Loucy (cell line): ENCODE measurements around the gene TFDP1.

Source experiments
- H2AFZ ChIP-seq: fragments of 200-600 bp; sonication (generic); 2 replicates; pipeline ENCODE4 v1.6.0; 2016; ENCODE audit warnings: antibody characterized with exemption, mild to moderate bottlenecking, low read length, moderate library complexity
- H3F3A ChIP-seq: fragments of 200-600 bp; 2 replicates; pipeline ENCODE4 v1.6.0; 2016; ENCODE audit warnings: antibody characterized with exemption, low read depth, mild to moderate bottlenecking
- H3K27me3 ChIP-seq: fragments of 200-600 bp; sonication (generic); 2 replicates; pipeline ENCODE4 v1.6.1; 2014; ENCODE audit warnings: low read length, mild to moderate bottlenecking; ENCODE audit not compliant: insufficient read depth, poor library complexity, severe bottlenecking
- H3K36me3 ChIP-seq: fragments of 200-600 bp; sonication (generic); 2 replicates; pipeline ENCODE4 v1.6.1; 2016; ENCODE audit warnings: low read length; ENCODE audit not compliant: insufficient read depth
- H3K4me1 ChIP-seq: fragments of 200-600 bp; sonication (generic); 2 replicates; pipeline ENCODE4 v1.5.1; 2014; ENCODE audit warnings: low read length, mild to moderate bottlenecking; ENCODE audit not compliant: insufficient read depth, poor library complexity, severe bottlenecking
- H3K4me2 ChIP-seq: fragments of 200-600 bp; sonication (generic); 2 replicates; pipeline ENCODE4 v1.6.0; 2014; ENCODE audit warnings: antibody characterized with exemption, low read length, low read depth, mild to moderate bottlenecking; ENCODE audit not compliant: poor library complexity, severe bottlenecking
- H3K4me3 ChIP-seq: fragments of 200-600 bp; sonication (generic); 2 replicates; pipeline ENCODE4 v1.5.1; 2014; ENCODE audit warnings: low read length, mild to moderate bottlenecking, mixed read lengths; ENCODE audit not compliant: poor library complexity, severe bottlenecking
- H3K79me2 ChIP-seq: fragments of 200-600 bp; sonication (generic); 2 replicates; pipeline ENCODE4 v1.6.1; 2014; ENCODE audit warnings: low read length; ENCODE audit not compliant: insufficient read depth
- H3K9ac ChIP-seq: fragments of 200-600 bp; sonication (generic); 2 replicates; pipeline ENCODE4 v1.6.0; 2014; ENCODE audit warnings: mild to moderate bottlenecking, low read depth, low read length, moderate library complexity; ENCODE audit not compliant: poor library complexity, severe bottlenecking
- H3K9me2 ChIP-seq: fragments of 200-600 bp; sonication (generic); replicated peaks from 2 replicates; pipeline ENCODE4 v1.6.1; 2016; ENCODE audit warnings: low read depth, low read length, mixed read lengths
- H3K9me3 ChIP-seq: fragments of 200-600 bp; sonication (generic); 2 replicates; pipeline ENCODE4 v1.6.1; 2014; ENCODE audit warnings: mild to moderate bottlenecking, antibody characterized with exemption, low read length, low read depth; ENCODE audit not compliant: insufficient read depth
- H4K20me1 ChIP-seq: fragments of 200-600 bp; sonication (generic); 2 replicates; pipeline ENCODE4 v1.6.0; 2014; ENCODE audit warnings: antibody characterized with exemption, low read length, mild to moderate bottlenecking; ENCODE audit not compliant: insufficient read depth, poor library complexity, severe bottlenecking
- EZH2phosphoT487 ChIP-seq: fragments of 200-600 bp; IDR thresholded peaks from 2 replicates; pipeline ENCODE4 v1.6.1; 2018; ENCODE audit warnings: antibody characterized with exemption, mild to moderate bottlenecking, moderate library complexity, borderline replicate concordance
- TF ChIP-seq, protein P1 (sequence below): fragments of 200-600 bp; sonication (generic); conservative IDR thresholded peaks from 2 replicates; pipeline ENCODE4 v1.5.1; 2014; ENCODE audit warnings: mild to moderate bottlenecking, antibody characterized with exemption, low read length

Gene TFDP1

GRCh38 chr13:113537205-113537604 is 47.3 kb upstream of the TFDP1 start:
- Histone ChIP-seq H3K4me2 (no peak overlapping the region), H3F3A (no peaks in the 10 kb centered on the region), H3K27me3 (no peaks in the 10 kb centered on the region), H4K20me1 (no peaks in the 10 kb centered on the region), H3K9me3 (no peaks in the 10 kb centered on the region), H3K9ac (no peak overlapping the region), H3K4me1 (no peaks in the 10 kb centered on the region), H2AFZ (no peak overlapping the region), H3K36me3 (peaks cover 2% of the 10 kb centered on the region; the same call in 1 of the 2 replicates), H3K4me3 (no peak overlapping the region), H3K79me2 (no peaks in the 10 kb centered on the region), H3K9me2 (no peaks in the 10 kb centered on the region)
- no peak for TF ChIP-seq EZH2phosphoT487

DNA sequence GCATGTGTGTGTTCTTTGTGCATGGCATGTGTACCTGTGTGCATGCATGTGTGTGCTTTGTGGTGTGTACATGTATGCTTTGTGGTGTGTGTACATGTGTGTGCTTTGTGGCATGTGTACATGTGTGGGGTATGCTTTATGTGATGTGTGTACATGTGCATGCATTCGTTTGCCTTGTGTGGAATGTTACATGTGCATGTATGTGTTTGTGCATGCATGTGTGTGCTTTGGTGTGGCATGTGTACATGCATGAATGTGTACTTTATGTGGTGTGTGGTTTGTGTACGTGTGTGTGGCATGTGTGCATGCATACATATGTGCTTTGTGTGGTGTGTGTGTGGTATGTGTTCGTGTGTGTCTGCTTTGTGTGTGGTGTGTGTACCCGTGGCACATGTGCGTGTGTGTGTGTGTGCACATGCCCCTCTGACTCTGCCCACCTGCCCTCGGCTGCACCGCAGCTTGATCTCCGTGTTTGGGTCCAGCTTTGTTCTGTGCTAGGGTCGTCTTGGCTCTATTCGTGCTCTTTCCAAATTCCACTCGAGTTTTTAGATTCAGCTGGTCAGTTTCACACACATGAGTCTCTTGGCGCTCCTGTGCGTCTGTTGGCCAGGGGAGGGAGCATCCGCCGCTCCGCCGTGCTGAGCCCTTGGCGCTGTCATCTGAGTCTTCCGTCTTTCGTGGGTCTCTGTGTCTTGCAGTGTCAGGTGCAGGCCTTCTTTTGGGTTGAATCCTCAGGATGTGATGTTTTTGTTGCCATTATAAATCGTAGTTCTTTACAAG is 46.5 kb upstream of the TFDP1 start:
- H3K27me3 ChIP-seq, result no peaks in the 10 kb centered on the region
- no peak overlapping the region for H2AFZ ChIP-seq
- no peaks in the 10 kb centered on the region for H3K9me2 ChIP-seq
- H3K4me3 ChIP-seq, result no peak overlapping the region
- no peaks in the 10 kb centered on the region for H3K4me1 ChIP-seq
- no peaks in the 10 kb centered on the region for H3K36me3 ChIP-seq
- H3F3A ChIP-seq, result no peaks in the 10 kb centered on the region
- no peaks in the 10 kb centered on the region for H3K9me3 ChIP-seq
- H3K4me2 ChIP-seq, result no peak overlapping the region
- H4K20me1 ChIP-seq, result no peaks in the 10 kb centered on the region
- H3K9ac ChIP-seq, result no peak overlapping the region
- H3K79me2 ChIP-seq, result no peaks in the 10 kb centered on the region
- TF ChIP-seq, protein P1, sequence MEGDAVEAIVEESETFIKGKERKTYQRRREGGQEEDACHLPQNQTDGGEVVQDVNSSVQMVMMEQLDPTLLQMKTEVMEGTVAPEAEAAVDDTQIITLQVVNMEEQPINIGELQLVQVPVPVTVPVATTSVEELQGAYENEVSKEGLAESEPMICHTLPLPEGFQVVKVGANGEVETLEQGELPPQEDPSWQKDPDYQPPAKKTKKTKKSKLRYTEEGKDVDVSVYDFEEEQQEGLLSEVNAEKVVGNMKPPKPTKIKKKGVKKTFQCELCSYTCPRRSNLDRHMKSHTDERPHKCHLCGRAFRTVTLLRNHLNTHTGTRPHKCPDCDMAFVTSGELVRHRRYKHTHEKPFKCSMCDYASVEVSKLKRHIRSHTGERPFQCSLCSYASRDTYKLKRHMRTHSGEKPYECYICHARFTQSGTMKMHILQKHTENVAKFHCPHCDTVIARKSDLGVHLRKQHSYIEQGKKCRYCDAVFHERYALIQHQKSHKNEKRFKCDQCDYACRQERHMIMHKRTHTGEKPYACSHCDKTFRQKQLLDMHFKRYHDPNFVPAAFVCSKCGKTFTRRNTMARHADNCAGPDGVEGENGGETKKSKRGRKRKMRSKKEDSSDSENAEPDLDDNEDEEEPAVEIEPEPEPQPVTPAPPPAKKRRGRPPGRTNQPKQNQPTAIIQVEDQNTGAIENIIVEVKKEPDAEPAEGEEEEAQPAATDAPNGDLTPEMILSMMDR, result no peak
- no peak for TF ChIP-seq EZH2phosphoT487

GRCh38 chr13:113538689-113539058 is 45.9 kb upstream of the TFDP1 start:
- Histone ChIP-seq H3K4me1 (no peaks in the 10 kb centered on the region), H3K4me3 (no peak overlapping the region), H3K79me2 (no peaks in the 10 kb centered on the region), H3K27me3 (no peaks in the 10 kb centered on the region), H4K20me1 (no peaks in the 10 kb centered on the region), H3F3A (no peaks in the 10 kb centered on the region), H3K4me2 (no peak overlapping the region), H3K9me3 (no peaks in the 10 kb centered on the region), H3K9ac (no peak overlapping the region), H3K9me2 (no peaks in the 10 kb centered on the region), H2AFZ (no peak overlapping the region), H3K36me3 (no peaks in the 10 kb centered on the region)
- TF ChIP-seq, protein P1, result no peak
- no peak for TF ChIP-seq EZH2phosphoT487

- H3K79me2 ChIP-seq, result no peaks in the 10 kb centered on the region
- TF ChIP-seq, protein P1, result no peak
- TF ChIP-seq EZH2phosphoT487, result no peak
- H3K36me3 ChIP-seq, result no peaks in the 10 kb centered on the region
- no peak overlapping the region for H3K9ac ChIP-seq
- H3K4me1 ChIP-seq, result no peaks in the 10 kb centered on the region
- no peaks in the 10 kb centered on the region for H4K20me1 ChIP-seq
- H3K9me2 ChIP-seq, result no peaks in the 10 kb centered on the region
- H3F3A ChIP-seq, result no peaks in the 10 kb centered on the region
- H3K9me3 ChIP-seq, result no peaks in the 10 kb centered on the region
- no peak overlapping the region for H3K4me3 ChIP-seq
- no peak overlapping the region for H2AFZ ChIP-seq
- H3K27me3 ChIP-seq, result no peaks in the 10 kb centered on the region
- H3K4me2 ChIP-seq, result no peak overlapping the region
These were observed 45.4 kb upstream of the TFDP1 start for GRCh38 chr13:113539176-113539575.
